K562 (cell line): Measurements from ENCODE around the gene IFNGR2. TPM values are rescaled to one million over a fixed set of nuclear protein-coding genes. Genes with fewer than 3 reads are reported as not detected.

ENCODE experiments used
- ATAC-seq: fragments of 200-7000 bp; cut with Tn5 transposase; 3 replicates; pipeline ENCODE4 v1.9.1; 2020; ENCODE audit warnings: moderate library complexity
- BruUV-seq: library from RNA; stranded (reverse); fragments of 400-500 nt; replicated peaks from 2 replicates; lab custom pipeline; 2021; lab: Mats Ljungman, UMichigan
- CTCF ChIA-PET: fragments of 300-600 bp; formaldehyde crosslinking; extraction: SDS; loops from one replicate; lab custom pipeline; 2021; ENCODE audit warnings: low intra/inter-chr PET ratio; lab: Yijun Ruan, JAX
- POLR2A ChIA-PET: fragments of 300-600, 350-650 bp; sonication (Branson Sonifier 250); formaldehyde crosslinking; extraction: SDS; loops from one replicate; lab custom pipeline; 2021; ENCODE audit warnings: antibody characterized with exemption, inconsistent platforms; lab: Yijun Ruan, JAX
- DNase-seq, 4 experiments: peaks; one replicate each; pipeline versions ENCODE4 v3.0.0 to v3.0.0-alpha.2; 2011 to 2018; ENCODE audit warnings: low spot score in 3 of 4, mixed read lengths in 3 of 4; ENCODE audit errors: extremely low read depth in 1 of 4
- FAIRE-seq: peaks from 2 replicates; lab custom pipeline; 2011; peaks lifted over from hg19 to GRCh38; lab: Jason Lieb, UNC
- H2AFZ ChIP-seq: 2 replicates; pipeline ENCODE4 v1.6.0; 2011; ENCODE audit warnings: low read depth, low read length, control low read depth, inconsistent platforms
- H3K27ac ChIP-seq: fragments of 200-600 bp; 3 replicates; pipeline ENCODE4 v1.8.0; 2011; ENCODE audit warnings: low read depth, mild to moderate bottlenecking, control low read depth, inconsistent platforms, low read length, moderate library complexity, mixed read lengths; ENCODE audit errors: extremely low read depth
- H3K27me3 ChIP-seq, 2 experiments: fragments of 300-600 bp in 1 of 2; 2 replicates in 1 of 2; 3 replicates in 1 of 2; pipeline versions ENCODE4 v1.6.0 to v1.8.0; 2011; ENCODE audit warnings: inconsistent platforms in 2 of 2, low read length in 2 of 2, mild to moderate bottlenecking in 1 of 2, mixed read lengths in 1 of 2, moderate library complexity in 1 of 2; ENCODE audit not compliant: control insufficient read depth in 2 of 2, insufficient read depth in 2 of 2
- H3K36me3 ChIP-seq: fragments of 300-600 bp; 3 replicates; pipeline ENCODE4 v1.8.0; 2011; ENCODE audit warnings: mild to moderate bottlenecking, low read length, inconsistent platforms; ENCODE audit not compliant: control insufficient read depth, insufficient read depth
- H3K4me1 ChIP-seq, 2 experiments: fragments of 200-600 bp in 1 of 2; replicated peaks in 1 of 2; 2 replicates in 1 of 2; 3 replicates in 1 of 2; pipeline versions ENCODE4 v1.5.1 to v1.8.0; 2011; ENCODE audit warnings: inconsistent platforms in 2 of 2, low read length in 2 of 2, mild to moderate bottlenecking in 1 of 2, mixed read lengths in 1 of 2, moderate library complexity in 1 of 2; ENCODE audit not compliant: control insufficient read depth in 2 of 2, insufficient read depth in 2 of 2
- H3K4me2 ChIP-seq: 2 replicates; pipeline ENCODE4 v1.6.1; 2011; ENCODE audit warnings: low read length, control low read depth, inconsistent platforms, mixed read lengths; ENCODE audit not compliant: insufficient read depth
- H3K4me3 ChIP-seq: fragments of 200-600 bp; sonication (generic), shearing (Covaris generic); 2 replicates; pipeline ENCODE4 v1.5.1; 2016; ENCODE audit warnings: control low read depth, inconsistent platforms
- H3K79me2 ChIP-seq: fragments of 200-600 bp; 3 replicates; pipeline ENCODE4 v1.8.0; 2011; ENCODE audit warnings: low read length, inconsistent platforms; ENCODE audit not compliant: control insufficient read depth, insufficient read depth
- H3K9ac ChIP-seq, 2 experiments: 2 replicates each; pipeline versions ENCODE4 v1.6.0 to v1.6.1; 2011; ENCODE audit warnings: low read depth in 2 of 2, low read length in 2 of 2, control low read depth in 1 of 2, inconsistent platforms in 1 of 2, mild to moderate bottlenecking in 1 of 2, mixed read lengths in 1 of 2; ENCODE audit not compliant: insufficient read depth in 1 of 2
- H3K9me1 ChIP-seq: one replicate; pipeline ENCODE4 v1.6.0; 2011; ENCODE audit warnings: inconsistent platforms, mild to moderate bottlenecking, low read length, moderate library complexity; ENCODE audit not compliant: control insufficient read depth, insufficient read depth
- H3K9me3 ChIP-seq: replicated peaks from 2 replicates; pipeline ENCODE4 v1.5.1; 2011; ENCODE audit warnings: low read depth, low read length, inconsistent platforms; ENCODE audit not compliant: control insufficient read depth, insufficient read depth
- H4K20me1 ChIP-seq: replicated peaks from 2 replicates; pipeline ENCODE4 v1.6.1; 2011; ENCODE audit warnings: low read length, inconsistent platforms, mixed read lengths; ENCODE audit not compliant: control insufficient read depth, insufficient read depth
- C11orf30 ChIP-seq: fragments of 450-650 bp; IDR thresholded peaks from 2 replicates; pipeline ENCODE4 v1.6.1; 2016; ENCODE audit warnings: low read depth, mild to moderate bottlenecking
- EP300 ChIP-seq: IDR thresholded peaks from 2 replicates; pipeline ENCODE4 v1.6.1; 2012; ENCODE audit warnings: low read length, improper control_type of control experiment
- FOXJ3 ChIP-seq: sonication (generic); formaldehyde crosslinking; IDR thresholded peaks from 2 replicates; pipeline ENCODE4 v1.4.0; 2020; ENCODE audit warnings: mild to moderate bottlenecking, missing genetic modification reagents
- GATAD2A ChIP-seq: fragments of 450-650 bp; IDR thresholded peaks from 2 replicates; pipeline ENCODE4 v1.6.1; 2017
- HIVEP1 ChIP-seq: fragments of 250-450 bp; sonication (Bioruptor Pico); IDR thresholded peaks from 2 replicates; pipeline ENCODE4 v1.4.0; 2020; ENCODE audit warnings: mild to moderate bottlenecking
- IRF1 ChIP-seq: sonication (generic); formaldehyde crosslinking; IDR thresholded peaks from 2 replicates; pipeline ENCODE4 v1.8.0; 2022; ENCODE audit warnings: missing genetic modification reagents, mild to moderate bottlenecking, borderline replicate concordance
- MTF1 ChIP-seq: fragments of 250-450 bp; sonication (Bioruptor Pico); IDR thresholded peaks from 2 replicates; pipeline ENCODE4 v1.9.0; 2021; ENCODE audit warnings: moderate library complexity, mild to moderate bottlenecking, inconsistent platforms, borderline replicate concordance
- POLR2AphosphoS5 ChIP-seq: IDR thresholded peaks from 2 replicates; pipeline ENCODE4 v1.6.1; 2011; ENCODE audit warnings: mild to moderate bottlenecking, low read depth, low read length, moderate library complexity; ENCODE audit not compliant: control insufficient read depth, insufficient read depth
- PURB ChIP-seq: sonication (generic); formaldehyde crosslinking; IDR thresholded peaks from 2 replicates; pipeline ENCODE4 v1.9.0; 2021; ENCODE audit warnings: low read depth, mild to moderate bottlenecking, missing genetic modification reagents
- RNF2 ChIP-seq: sonication (generic); IDR thresholded peaks from 2 replicates; pipeline ENCODE4 v1.6.1; 2016
- SNRNP70 ChIP-seq: fragments of 200-400 bp; formaldehyde crosslinking; optimal IDR thresholded peaks from 2 replicates; pipeline ENCODE3; 2017; ENCODE audit warnings: low read depth, low read length
- TARDBP ChIP-seq: fragments of 450-650 bp; IDR thresholded peaks from 2 replicates; pipeline ENCODE4 v1.6.1; 2016
- XRCC4 ChIP-seq: IDR thresholded peaks from one replicate; pipeline ENCODE4 v1.6.1; 2011; ENCODE audit not compliant: insufficient read depth, insufficient read length; ENCODE audit errors: extremely low read depth
- WGBS: fragments of 100-300 bp; shearing (Covaris generic); methylation state at CpG from one replicate; pipeline ENCODE4 v1.1.6; 2016; ENCODE audit warnings: low coverage, mixed read lengths; ENCODE audit not compliant: insufficient coverage; ENCODE audit errors: missing lambda C conversion rate; 5-methylcytosine and 5-hydroxymethylcytosine counted together
- in situ Hi-C: fragments of 300-500 bp; cut with MboI; formaldehyde crosslinking; loops from 4 replicates; pipeline ENCODE4 v1.15.0; 2018; ENCODE audit warnings: inconsistent platforms, mixed read lengths
- intact Hi-C: fragments of 100-400 bp; cut with micrococcal nuclease; formaldehyde crosslinking; loops from 2 replicates; pipeline ENCODE4 v1.14.2; 2022
- polyA plus RNA-seq, 8 experiments: library from polyadenylated mRNA; depleted of rRNA in 4 of 8; stranded (reverse) in 5 of 8; unstranded in 3 of 8; fragments of >200 nt; fragmentation: Nextera tagmentation in 2 of 8; fragmentation: Illumina TruSeq in 1 of 8; extraction: Ambion mirVana in 2 of 8; extraction: Trizol in 1 of 8; gene quantifications; 2 replicates each; pipeline versions ENCODE4 v1.2.1 to v1.2.3, GENCODE V29; 2011 to 2014; ENCODE audit warnings: inconsistent platforms in 1 of 8, missing spikeins in 1 of 8
- total RNA-seq, 7 experiments: library from RNA; depleted of rRNA in 6 of 7; stranded (reverse); fragments of >200 nt in 6 of 7; fragmentation: Illumina TruSeq in 2 of 7; extraction: Trizol in 2 of 7; gene quantifications; 2 replicates each; pipeline versions ENCODE4 v1.2.1 to v1.2.3, GENCODE V29; 2011 to 2021; ENCODE audit warnings: low replicate concordance in 1 of 7

IFNGR2 gene
- total and polyA plus RNA-seq, 9 of the 15 experiments (the other 6 are each of a cell fraction or from before 2014, with no cell fraction given): 6.7 to 58.0 (median 28.5) TPM

- H3K9me1 ChIP-seq: no peaks in the 10 kb centered on the region
- no TSS peak for BruUV-seq
- H3K4me3 ChIP-seq: no peak overlapping the region
- WGBS: 7% methylated on average over 3 of the region's 3 CpGs
- in situ Hi-C loops: no loop called here
- intact Hi-C loops: loop anchor here (10.0 kb wide), 1 partner anchor 537 kb away; no protein-coding TSS in a partner anchor
- H3K27me3 ChIP-seq: no peaks in the 10 kb centered on the region
- no peak overlapping the region for H3K27ac ChIP-seq
- H3K4me2 ChIP-seq: no peak overlapping the region
- H3K9ac ChIP-seq: no peak overlapping the region
- no peak for ATAC-seq
- ChIA-PET CTCF (no interaction called here), POLR2A (interaction anchor here (0.7 to 2.2 kb wide), 2 partner anchors 10 to 765 kb away, joined by 3 to 12 read pairs; no protein-coding TSS in a partner anchor)
- no peak for FAIRE-seq
- no peaks in the 10 kb centered on the region for H3K79me2 ChIP-seq
- no peaks in the 10 kb centered on the region for H3K36me3 ChIP-seq
- H4K20me1 ChIP-seq: no peaks in the 10 kb centered on the region
- DNase-seq: no peak
- peaks cover 14% of the 10 kb centered on the region for H3K9me3 ChIP-seq
- peaks cover 4% of the 10 kb centered on the region in 2 experiments; a peak in 2 of 5 replicates for H3K4me1 ChIP-seq
- H2AFZ ChIP-seq: no peak overlapping the region
- TF ChIP-seq FOXJ3 (CRISPR knock-in tag): no peak
- TF ChIP-seq, all 486 proteins: peak for 0
Measured at GRCh38 chr21:33371366-33371765, 31.8 kb upstream of the IFNGR2 start.

GRCh38 chr21:33372582-33372981 lies 30.6 kb upstream of the IFNGR2 start:
- POLR2A ChIA-PET: no interaction called here
- Histone ChIP-seq H3K9me1 (no peaks in the 10 kb centered on the region), H3K79me2 (no peaks in the 10 kb centered on the region), H3K9me3 (peaks cover 6% of the 10 kb centered on the region), H3K4me1 (peaks cover 4% of the 10 kb centered on the region in 2 experiments; a peak in 2 of 5 replicates), H3K9ac (no peak overlapping the region), H3K36me3 (no peaks in the 10 kb centered on the region), H3K4me3 (no peak overlapping the region), H3K27me3 (peaks cover 4 to 10% of the 10 kb centered on the region in 2 experiments; a peak in 2 of 5 replicates), H3K27ac (no peak overlapping the region), H3K4me2 (no peak overlapping the region), H2AFZ (no peak overlapping the region), H4K20me1 (no peaks in the 10 kb centered on the region)
- in situ Hi-C loops: no loop called here
- 64% methylated on average over 10 of the region's 12 CpGs for WGBS
- no peak for DNase-seq
- BruUV-seq: no TSS peak
- ATAC-seq: no peak
- FAIRE-seq: no peak
- no peak for TF ChIP-seq EP300
- no peak for TF ChIP-seq SNRNP70
- TF ChIP-seq POLR2AphosphoS5: no peak
- TF ChIP-seq IRF1: no peak
- no peak for TF ChIP-seq HIVEP1 (CRISPR knock-in tag)
- no peak for TF ChIP-seq TARDBP
- TF ChIP-seq GATAD2A: no peak
- TF ChIP-seq C11orf30: no peak
- no peak for TF ChIP-seq RNF2
- no peak for TF ChIP-seq MTF1 (CRISPR knock-in tag)
- no peak for TF ChIP-seq PURB
- no peak for TF ChIP-seq XRCC4
- CTCF ChIA-PET: no interaction called here
- intact Hi-C loops: loop anchor here (10.0 kb wide), 1 partner anchor 538 kb away; no protein-coding TSS in a partner anchor
